ENCODE data around the gene GRIK5.

DNA sequence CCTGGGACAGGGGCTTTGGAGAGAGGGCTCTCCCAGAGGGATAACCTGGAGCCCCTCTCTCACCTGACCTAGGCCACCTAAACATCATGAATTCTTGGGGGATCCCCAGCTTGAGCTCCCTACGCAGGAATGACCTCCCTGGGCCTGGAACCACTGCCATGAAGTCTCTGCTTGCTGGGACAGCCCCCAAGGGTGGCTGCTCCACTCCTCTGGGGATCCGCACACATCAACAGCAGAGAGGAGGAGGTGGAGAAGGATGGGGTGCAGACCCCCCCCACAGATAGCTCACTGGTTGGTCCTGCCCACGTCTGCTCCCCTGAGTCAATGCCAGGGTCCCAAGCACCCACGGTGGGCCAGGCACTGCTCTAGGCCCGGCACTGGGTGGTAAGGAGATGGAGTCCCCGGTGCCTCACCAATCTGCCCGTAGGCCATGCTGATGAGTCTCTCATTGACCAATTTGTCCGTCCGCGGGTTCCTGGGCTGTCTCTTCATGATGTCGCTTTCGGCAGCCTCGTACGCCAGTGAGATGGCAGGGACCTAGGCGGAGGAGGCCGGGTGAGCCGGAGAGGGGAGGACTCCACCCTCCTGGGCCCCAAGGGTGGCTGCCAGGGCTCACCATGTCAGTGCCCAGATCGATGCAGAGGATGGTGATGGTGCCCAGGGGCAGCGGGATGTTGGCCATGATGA is 100.1 kb downstream of the GRIK5 start:
- TF ChIP-seq, protein P1, sequence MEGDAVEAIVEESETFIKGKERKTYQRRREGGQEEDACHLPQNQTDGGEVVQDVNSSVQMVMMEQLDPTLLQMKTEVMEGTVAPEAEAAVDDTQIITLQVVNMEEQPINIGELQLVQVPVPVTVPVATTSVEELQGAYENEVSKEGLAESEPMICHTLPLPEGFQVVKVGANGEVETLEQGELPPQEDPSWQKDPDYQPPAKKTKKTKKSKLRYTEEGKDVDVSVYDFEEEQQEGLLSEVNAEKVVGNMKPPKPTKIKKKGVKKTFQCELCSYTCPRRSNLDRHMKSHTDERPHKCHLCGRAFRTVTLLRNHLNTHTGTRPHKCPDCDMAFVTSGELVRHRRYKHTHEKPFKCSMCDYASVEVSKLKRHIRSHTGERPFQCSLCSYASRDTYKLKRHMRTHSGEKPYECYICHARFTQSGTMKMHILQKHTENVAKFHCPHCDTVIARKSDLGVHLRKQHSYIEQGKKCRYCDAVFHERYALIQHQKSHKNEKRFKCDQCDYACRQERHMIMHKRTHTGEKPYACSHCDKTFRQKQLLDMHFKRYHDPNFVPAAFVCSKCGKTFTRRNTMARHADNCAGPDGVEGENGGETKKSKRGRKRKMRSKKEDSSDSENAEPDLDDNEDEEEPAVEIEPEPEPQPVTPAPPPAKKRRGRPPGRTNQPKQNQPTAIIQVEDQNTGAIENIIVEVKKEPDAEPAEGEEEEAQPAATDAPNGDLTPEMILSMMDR (IDR thresholded peaks at IDR 0.05) = no peak
- TF ChIP-seq POLR2A (IDR thresholded peaks at IDR 0.05) = no peak
